A549 (cell line): ENCODE data around the gene ZBTB49.

Experiments used
- CTCF ChIP-seq: fragments of >200 bp; sonication (Bioruptor Twin); formaldehyde crosslinking; IDR thresholded peaks from 3 replicates; pipeline ENCODE4 v1.5.1; 2016
- JUNB ChIP-seq: fragments of >200 bp; sonication (Bioruptor Twin); formaldehyde crosslinking; IDR thresholded peaks from 2 replicates; pipeline ENCODE4 v1.6.1; 2016
- MYC ChIP-seq: IDR thresholded peaks from 2 replicates; pipeline ENCODE4 v1.6.1; 2012; ENCODE audit warnings: mild to moderate bottlenecking, inconsistent platforms, low read length, improper control_type of control experiment, borderline replicate concordance
- POLR2A ChIP-seq: IDR thresholded peaks from 2 replicates; pipeline ENCODE4 v1.6.1; 2012; ENCODE audit warnings: mild to moderate bottlenecking, low read length
- SREBF2 ChIP-seq: fragments of 450-650 bp; IDR thresholded peaks from 2 replicates; pipeline ENCODE4 v1.6.1; 2014; ENCODE audit warnings: mild to moderate bottlenecking, moderate library complexity
- ZFP36 ChIP-seq: fragments of 450-650 bp; IDR thresholded peaks from 2 replicates; pipeline ENCODE4 v1.6.1; 2014; ENCODE audit warnings: borderline replicate concordance; ENCODE audit not compliant: partially characterized antibody

DNA sequence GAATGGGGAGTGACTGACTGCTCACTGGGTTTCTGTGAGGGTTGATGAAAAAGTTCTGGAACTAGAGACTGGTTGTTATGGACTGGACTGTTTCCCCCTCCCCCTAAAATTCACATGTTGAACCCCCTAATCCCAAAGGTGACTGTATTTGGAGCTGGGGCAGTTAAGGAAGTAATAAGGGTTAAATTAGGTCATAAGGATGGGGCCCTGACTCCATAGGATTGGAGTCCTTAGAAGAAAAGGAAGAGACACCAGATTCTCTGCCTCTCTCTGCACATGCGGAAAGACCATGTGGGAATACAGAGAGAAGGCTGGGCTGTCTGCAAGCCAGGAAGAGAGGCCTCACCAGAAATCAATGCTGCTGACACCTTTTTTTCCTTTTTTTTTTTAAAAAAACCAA, 38.2 kb downstream of the ZBTB49 start:
- no peak for TF ChIP-seq POLR2A
- no peak for TF ChIP-seq MYC
- TF ChIP-seq CTCF = no peak
- TF ChIP-seq ZFP36 = no peak
- TF ChIP-seq SREBF2 = no peak
- TF ChIP-seq JUNB = no peak
